ENCODE measurements around the gene COMMD6. TPM values are rescaled to one million over a fixed set of nuclear protein-coding genes. Genes with fewer than 3 reads are reported as not detected.

Gene COMMD6
- total and polyA plus RNA-seq, 2 of the 13 experiments (the other 11 are each of a cell fraction or from before 2014, with no cell fraction given) = 97.0 to 164 TPM

DNA sequence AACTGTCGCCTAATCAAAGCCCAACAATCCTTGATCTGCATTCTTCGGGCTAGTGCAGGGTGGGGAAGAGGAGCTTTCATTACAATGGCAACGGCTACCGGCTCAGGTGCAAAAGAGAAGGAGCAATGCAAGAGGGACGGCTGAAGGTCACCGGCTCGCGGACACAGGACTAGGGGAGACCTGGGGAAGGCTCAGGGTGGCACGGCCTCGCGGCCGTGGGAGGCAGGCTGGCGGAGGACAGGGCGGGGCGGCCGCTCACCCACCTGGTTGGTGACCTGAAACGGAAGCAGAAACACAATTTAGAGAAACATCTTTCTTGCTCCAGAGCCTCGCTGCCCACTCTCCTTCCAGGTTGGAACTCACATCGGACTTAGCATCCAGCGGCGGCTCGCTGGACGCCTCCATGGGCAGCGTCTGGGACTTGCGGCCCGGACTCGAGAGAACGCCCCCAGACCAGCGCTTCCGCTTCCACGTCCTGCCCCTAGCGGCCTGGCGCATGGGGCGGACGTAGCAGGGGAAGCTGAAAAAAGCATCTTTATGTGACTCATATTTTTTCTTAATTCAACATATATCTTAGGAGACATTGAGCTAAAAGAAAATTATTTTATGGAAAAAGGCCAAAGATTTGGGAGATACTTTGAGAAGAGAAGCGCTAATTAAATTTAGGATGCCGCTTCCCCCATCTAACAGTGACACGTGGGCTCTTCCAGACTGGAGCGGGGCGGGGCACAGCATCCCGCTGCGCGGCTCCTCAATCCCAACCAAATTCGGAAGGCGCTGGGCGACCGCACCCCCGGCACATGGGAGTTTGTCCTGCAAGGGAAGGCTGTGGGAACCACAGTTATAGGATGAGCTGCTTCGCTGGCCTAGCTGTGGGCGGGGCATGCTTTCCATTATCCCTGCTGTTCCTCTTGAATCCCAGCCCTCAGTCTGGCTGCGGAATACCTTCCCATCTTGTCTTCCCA lies at the start of gene COMMD6 (continued):
- TF ChIP-seq, protein P1, sequence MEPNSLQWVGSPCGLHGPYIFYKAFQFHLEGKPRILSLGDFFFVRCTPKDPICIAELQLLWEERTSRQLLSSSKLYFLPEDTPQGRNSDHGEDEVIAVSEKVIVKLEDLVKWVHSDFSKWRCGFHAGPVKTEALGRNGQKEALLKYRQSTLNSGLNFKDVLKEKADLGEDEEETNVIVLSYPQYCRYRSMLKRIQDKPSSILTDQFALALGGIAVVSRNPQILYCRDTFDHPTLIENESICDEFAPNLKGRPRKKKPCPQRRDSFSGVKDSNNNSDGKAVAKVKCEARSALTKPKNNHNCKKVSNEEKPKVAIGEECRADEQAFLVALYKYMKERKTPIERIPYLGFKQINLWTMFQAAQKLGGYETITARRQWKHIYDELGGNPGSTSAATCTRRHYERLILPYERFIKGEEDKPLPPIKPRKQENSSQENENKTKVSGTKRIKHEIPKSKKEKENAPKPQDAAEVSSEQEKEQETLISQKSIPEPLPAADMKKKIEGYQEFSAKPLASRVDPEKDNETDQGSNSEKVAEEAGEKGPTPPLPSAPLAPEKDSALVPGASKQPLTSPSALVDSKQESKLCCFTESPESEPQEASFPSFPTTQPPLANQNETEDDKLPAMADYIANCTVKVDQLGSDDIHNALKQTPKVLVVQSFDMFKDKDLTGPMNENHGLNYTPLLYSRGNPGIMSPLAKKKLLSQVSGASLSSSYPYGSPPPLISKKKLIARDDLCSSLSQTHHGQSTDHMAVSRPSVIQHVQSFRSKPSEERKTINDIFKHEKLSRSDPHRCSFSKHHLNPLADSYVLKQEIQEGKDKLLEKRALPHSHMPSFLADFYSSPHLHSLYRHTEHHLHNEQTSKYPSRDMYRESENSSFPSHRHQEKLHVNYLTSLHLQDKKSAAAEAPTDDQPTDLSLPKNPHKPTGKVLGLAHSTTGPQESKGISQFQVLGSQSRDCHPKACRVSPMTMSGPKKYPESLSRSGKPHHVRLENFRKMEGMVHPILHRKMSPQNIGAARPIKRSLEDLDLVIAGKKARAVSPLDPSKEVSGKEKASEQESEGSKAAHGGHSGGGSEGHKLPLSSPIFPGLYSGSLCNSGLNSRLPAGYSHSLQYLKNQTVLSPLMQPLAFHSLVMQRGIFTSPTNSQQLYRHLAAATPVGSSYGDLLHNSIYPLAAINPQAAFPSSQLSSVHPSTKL (CRISPR knock-in tag; IDR thresholded peaks at IDR 0.05) = no peak
- no peak for TF ChIP-seq SNAPC2 (CRISPR knock-in tag; IDR thresholded peaks at IDR 0.05)
- TF ChIP-seq NFE2 (CRISPR knock-in tag; IDR thresholded peaks at IDR 0.05) = no peak
- no peak for TF ChIP-seq ATF6 (CRISPR knock-in tag; conservative IDR thresholded peaks at IDR 0.05)
- TF ChIP-seq MED1 (CRISPR knock-in tag; IDR thresholded peaks at IDR 0.05) = peak; percentile 42; the same call in 1 of the 2 replicates
- TF ChIP-seq ZNF253 (CRISPR knock-in tag; IDR thresholded peaks at IDR 0.05; ENCODE audit: borderline replicate concordance) = no peak
- TF ChIP-seq AKNA (CRISPR knock-in tag; IDR thresholded peaks at IDR 0.05; ENCODE audit: borderline replicate concordance) = no peak
- peak; percentile 98 for TF ChIP-seq FOXK2 (IDR thresholded peaks at IDR 0.05)
- TF ChIP-seq KDM5A (IDR thresholded peaks at IDR 0.05; ENCODE audit: borderline replicate concordance, low read length) = no peak
- TF ChIP-seq TOE1 (CRISPR knock-in tag; IDR thresholded peaks at IDR 0.05) = no peak
- peak; percentile 73 for TF ChIP-seq YY1 (IDR thresholded peaks at IDR 0.05; ENCODE audit: insufficient read depth, insufficient replicate concordance, low read depth, low read length)
- 0 out of 2 replicates have a peak, but pooled peaks have one; percentile 9 for TF ChIP-seq ZNF709 (CRISPR knock-in tag; IDR thresholded peaks at IDR 0.05)
- no peak for TF ChIP-seq ZNF781 (CRISPR knock-in tag; IDR thresholded peaks at IDR 0.05; ENCODE audit: borderline replicate concordance, not compliant biosample characterization)
- TF ChIP-seq, protein P2, sequence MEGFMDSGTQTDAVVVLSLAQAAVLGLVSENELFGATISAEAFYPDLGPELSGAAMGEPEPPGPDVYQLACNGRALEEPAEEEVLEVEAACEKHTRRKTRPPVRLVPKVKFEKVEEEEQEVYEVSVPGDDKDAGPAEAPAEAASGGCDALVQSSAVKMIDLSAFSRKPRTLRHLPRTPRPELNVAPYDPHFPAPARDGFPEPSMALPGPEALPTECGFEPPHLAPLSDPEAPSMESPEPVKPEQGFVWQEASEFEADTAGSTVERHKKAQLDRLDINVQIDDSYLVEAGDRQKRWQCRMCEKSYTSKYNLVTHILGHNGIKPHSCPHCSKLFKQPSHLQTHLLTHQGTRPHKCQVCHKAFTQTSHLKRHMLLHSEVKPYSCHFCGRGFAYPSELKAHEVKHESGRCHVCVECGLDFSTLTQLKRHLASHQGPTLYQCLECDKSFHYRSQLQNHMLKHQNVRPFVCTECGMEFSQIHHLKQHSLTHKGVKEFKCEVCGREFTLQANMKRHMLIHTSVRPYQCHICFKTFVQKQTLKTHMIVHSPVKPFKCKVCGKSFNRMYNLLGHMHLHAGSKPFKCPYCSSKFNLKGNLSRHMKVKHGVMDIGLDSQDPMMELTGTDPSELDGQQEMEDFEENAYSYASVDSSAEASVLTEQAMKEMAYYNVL (CRISPR knock-in tag; IDR thresholded peaks at IDR 0.05; ENCODE audit: borderline replicate concordance) = no peak
- TF ChIP-seq ZBTB1 (CRISPR knock-in tag; IDR thresholded peaks at IDR 0.05; ENCODE audit: borderline replicate concordance) = peak; percentile 50; the same call in 1 of the 2 replicates

Measured in HepG2 (cell line).